HCT116 (cell line): ENCODE measurements around the gene UROD. TPM values are rescaled to one million over a fixed set of nuclear protein-coding genes. Genes with fewer than 3 reads are reported as not detected.
A peak's percentile ranks its signal among the peaks of the same experiment; 100 is the strongest.

Experiments used
- ATAC-seq: fragments of 200-7000 bp; cut with Tn5 transposase; 2 replicates; pipeline ENCODE4 v1.9.1; 2020; ENCODE audit warnings: mild to moderate bottlenecking, moderate library complexity
- BruUV-seq: library from RNA; stranded (reverse); fragments of 400-500 nt; replicated peaks from 2 replicates; lab custom pipeline; 2021; lab: Mats Ljungman, UMichigan
- CTCF ChIA-PET: fragments of 300-600 bp; sonication (Branson Sonifier 250); formaldehyde crosslinking; loops from one replicate; lab custom pipeline; 2021; ENCODE audit warnings: antibody characterized with exemption; lab: Charles Lee
- POLR2A ChIA-PET: fragments of 300-600, 350-600 bp; sonication (Branson Sonifier 250); formaldehyde crosslinking; loops from one replicate; lab custom pipeline; 2021; ENCODE audit warnings: antibody characterized with exemption; lab: Charles Lee
- RAD21 ChIA-PET, 2 experiments: fragments of 300-600 bp; sonication (Branson Sonifier 250); formaldehyde crosslinking; loops; one replicate each; lab custom pipeline; 2023; ENCODE audit warnings: low total read pairs in 2 of 2; ENCODE audit not compliant: uncharacterized antibody in 2 of 2, unreplicated experiment in 2 of 2, low non-redundant PET in 1 of 2; lab: Charles Lee
- DNase-seq: peaks from one replicate; pipeline ENCODE4 v3.0.0-alpha.2; 2010; ENCODE audit warnings: low read depth, low spot score
- H2AFZ ChIP-seq: fragments of 200-600 bp; shearing (Covaris generic), sonication (generic); 2 replicates; pipeline ENCODE4 v1.6.1; 2017; ENCODE audit warnings: low read depth, mixed run types, mixed read lengths, antibody characterized with exemption, low read length; ENCODE audit not compliant: poor library complexity, severe bottlenecking
- H3K27ac ChIP-seq: 2 replicates; pipeline ENCODE4 v1.5.1; 2012; ENCODE audit warnings: low read depth, low read length
- H3K27me3 ChIP-seq: fragments of 200-600 bp; sonication (generic); 2 replicates; pipeline ENCODE4 v1.6.1; 2016; ENCODE audit warnings: mixed run types, low read length, mixed read lengths; ENCODE audit not compliant: insufficient read depth
- H3K36me3 ChIP-seq, 2 experiments: fragments of 200-500 bp in 1 of 2; fragments of 200-600 bp in 1 of 2; sonication (Bioruptor generic) in 1 of 2; sonication (generic) in 1 of 2; 2 replicates each; pipeline versions ENCODE4 v1.5.1 to v1.6.1; 2014 to 2016; ENCODE audit warnings: low read length in 2 of 2, inconsistent platforms in 1 of 2, mixed read lengths in 1 of 2, mixed run types in 1 of 2; ENCODE audit not compliant: insufficient read depth in 2 of 2, control insufficient read depth in 1 of 2
- H3K4me1 ChIP-seq, 2 experiments: fragments of 200-600 bp in 1 of 2; sonication (generic) in 1 of 2; 2 replicates each; pipeline versions ENCODE4 v1.5.1 to v1.6.1; 2012 to 2017; ENCODE audit warnings: low read length in 2 of 2, inconsistent platforms in 1 of 2, mild to moderate bottlenecking in 1 of 2, mixed read lengths in 1 of 2, mixed run types in 1 of 2, moderate library complexity in 1 of 2; ENCODE audit not compliant: insufficient read depth in 2 of 2, control insufficient read depth in 1 of 2
- H3K4me2 ChIP-seq: fragments of 200-600 bp; sonication (generic); 2 replicates; pipeline ENCODE4 v1.6.1; 2017; ENCODE audit warnings: mixed run types, low read length, mixed read lengths
- H3K4me3 ChIP-seq, 2 experiments: fragments of 200-600 bp in 1 of 2; sonication (generic) in 1 of 2; replicated peaks in 1 of 2; 2 replicates each; pipeline ENCODE4 v1.5.1; 2011 to 2016; ENCODE audit warnings: low read length in 2 of 2, control low read depth in 1 of 2, low read depth in 1 of 2, mild to moderate bottlenecking in 1 of 2, mixed read lengths in 1 of 2, mixed run types in 1 of 2
- H3K79me2 ChIP-seq: fragments of 200-600 bp; sonication (generic); 2 replicates; pipeline ENCODE4 v1.6.1; 2017; ENCODE audit warnings: mild to moderate bottlenecking, mixed run types, low read length, moderate library complexity, mixed read lengths; ENCODE audit not compliant: insufficient read depth
- H3K9ac ChIP-seq: fragments of 200-600 bp; sonication (generic); 2 replicates; pipeline ENCODE4 v1.6.1; 2016; ENCODE audit warnings: low read length, mixed read lengths
- H3K9me2 ChIP-seq: fragments of 200-600 bp; sonication (generic), shearing (Covaris generic); 2 replicates; pipeline ENCODE4 v1.6.1; 2017; ENCODE audit warnings: mixed run types, mild to moderate bottlenecking, moderate library complexity; ENCODE audit not compliant: insufficient read depth
- H3K9me3 ChIP-seq, 2 experiments: fragments of 200-500 bp in 1 of 2; fragments of 200-600 bp in 1 of 2; sonication (Bioruptor generic) in 1 of 2; sonication (generic) in 1 of 2; 2 replicates each; pipeline ENCODE4 v1.6.1; 2014 to 2017; ENCODE audit warnings: low read length in 2 of 2, mixed read lengths in 2 of 2, inconsistent platforms in 1 of 2, low read depth in 1 of 2, mild to moderate bottlenecking in 1 of 2, mixed run types in 1 of 2, moderate library complexity in 1 of 2; ENCODE audit not compliant: control insufficient read depth in 1 of 2, insufficient read depth in 1 of 2
- H4K20me1 ChIP-seq: fragments of 200-600 bp; sonication (generic), shearing (Covaris generic); 2 replicates; pipeline ENCODE4 v1.6.1; 2017; ENCODE audit warnings: mixed run types, mild to moderate bottlenecking, moderate library complexity; ENCODE audit not compliant: insufficient read depth
- CBX3 ChIP-seq: IDR thresholded peaks from 2 replicates; pipeline ENCODE4 v1.6.1; 2012; ENCODE audit warnings: low read depth
- CEBPB ChIP-seq: IDR thresholded peaks from 2 replicates; pipeline ENCODE4 v1.6.1; 2012; ENCODE audit warnings: low read depth
- EGR1 ChIP-seq: IDR thresholded peaks from 2 replicates; pipeline ENCODE4 v1.6.1; 2012; ENCODE audit warnings: low read depth
- EZH2 ChIP-seq: fragments of 200-600 bp; sonication (generic); IDR thresholded peaks from 2 replicates; pipeline ENCODE4 v1.6.1; 2017; ENCODE audit warnings: antibody characterized with exemption, mixed run types
- EZH2phosphoT487 ChIP-seq: fragments of 200-600 bp; IDR thresholded peaks from 2 replicates; pipeline ENCODE4 v1.6.1; 2018; ENCODE audit warnings: antibody characterized with exemption, borderline replicate concordance
- FOSL1 ChIP-seq: IDR thresholded peaks from 2 replicates; pipeline ENCODE4 v1.6.1; 2012; ENCODE audit warnings: low read depth
- JUND ChIP-seq: IDR thresholded peaks from 2 replicates; pipeline ENCODE4 v1.6.1; 2012
- POLR2A ChIP-seq: IDR thresholded peaks from 2 replicates; pipeline ENCODE4 v1.7.0; 2011; ENCODE audit warnings: borderline replicate concordance; ENCODE audit not compliant: insufficient read depth, insufficient read length; ENCODE audit errors: extremely low read depth
- POLR2AphosphoS5 ChIP-seq: IDR thresholded peaks from 2 replicates; pipeline ENCODE4 v1.6.1; 2011; ENCODE audit warnings: mild to moderate bottlenecking, low read depth, low read length, moderate library complexity
- RAD21 ChIP-seq: IDR thresholded peaks from 2 replicates; pipeline ENCODE4 v1.6.1; 2012; ENCODE audit warnings: low read depth, mild to moderate bottlenecking
- SIN3A ChIP-seq: IDR thresholded peaks from 2 replicates; pipeline ENCODE4 v1.6.1; 2012; ENCODE audit warnings: low read depth
- SP1 ChIP-seq: IDR thresholded peaks from 2 replicates; pipeline ENCODE4 v1.6.1; 2012; ENCODE audit warnings: low read depth
- SRF ChIP-seq: IDR thresholded peaks from 2 replicates; pipeline ENCODE4 v1.6.1; 2012; ENCODE audit warnings: low read depth
- TCF7L2 ChIP-seq: IDR thresholded peaks from 2 replicates; pipeline ENCODE4 v1.7.0; 2011; ENCODE audit warnings: borderline replicate concordance, inconsistent platforms; ENCODE audit not compliant: insufficient read depth, insufficient read length; ENCODE audit errors: extremely low read depth
- YY1 ChIP-seq: IDR thresholded peaks from 2 replicates; pipeline ENCODE4 v1.6.1; 2011; ENCODE audit warnings: low read length, low read depth, moderate library complexity, mild to moderate bottlenecking; ENCODE audit not compliant: insufficient replicate concordance; ENCODE audit errors: extremely low read depth
- ZFX ChIP-seq: fragments of 450-650 bp; IDR thresholded peaks from 2 replicates; pipeline ENCODE4 v1.6.1; 2017
- ZNF274 ChIP-seq: fragments of 200-500 bp; sonication (Bioruptor generic); IDR thresholded peaks from 2 replicates; pipeline ENCODE4 v1.6.1; 2014; ENCODE audit warnings: mild to moderate bottlenecking, low read depth, low read length, inconsistent platforms
- intact Hi-C: fragments of 100-400 bp; cut with micrococcal nuclease; formaldehyde crosslinking; loops from 2 replicates; pipeline ENCODE4 v1.10.0; 2022
- total RNA-seq: library from RNA; stranded (reverse); gene quantifications from one replicate; pipeline ENCODE4 v1.2.1, GENCODE V29; 2021; ENCODE audit not compliant: unreplicated experiment
- TF ChIP-seq, protein P1 (sequence below): IDR thresholded peaks from 2 replicates; pipeline ENCODE4 v1.6.1; 2012
- TF ChIP-seq, protein P2 (sequence below): IDR thresholded peaks from 2 replicates; pipeline ENCODE4 v1.6.1; 2012; ENCODE audit warnings: low read depth
- TF ChIP-seq, protein P3 (sequence below), 3 experiments: fragments of 200-600 bp in 1 of 3; sonication (generic) in 1 of 3; IDR thresholded peaks in 2 of 3; conservative IDR thresholded peaks in 1 of 3; 2 replicates each; pipeline ENCODE4 v1.5.1; 2012 to 2017; ENCODE audit warnings: low read depth in 2 of 3, low read length in 2 of 3, antibody characterized with exemption in 1 of 3, borderline replicate concordance in 1 of 3, control low read depth in 1 of 3, mild to moderate bottlenecking in 1 of 3, mixed read lengths in 1 of 3, mixed run types in 1 of 3, moderate library complexity in 1 of 3; ENCODE audit not compliant: insufficient read depth in 1 of 3

Gene UROD
- total RNA-seq, 1 experiment from 2014 or later, result 73.7 TPM

DNA sequence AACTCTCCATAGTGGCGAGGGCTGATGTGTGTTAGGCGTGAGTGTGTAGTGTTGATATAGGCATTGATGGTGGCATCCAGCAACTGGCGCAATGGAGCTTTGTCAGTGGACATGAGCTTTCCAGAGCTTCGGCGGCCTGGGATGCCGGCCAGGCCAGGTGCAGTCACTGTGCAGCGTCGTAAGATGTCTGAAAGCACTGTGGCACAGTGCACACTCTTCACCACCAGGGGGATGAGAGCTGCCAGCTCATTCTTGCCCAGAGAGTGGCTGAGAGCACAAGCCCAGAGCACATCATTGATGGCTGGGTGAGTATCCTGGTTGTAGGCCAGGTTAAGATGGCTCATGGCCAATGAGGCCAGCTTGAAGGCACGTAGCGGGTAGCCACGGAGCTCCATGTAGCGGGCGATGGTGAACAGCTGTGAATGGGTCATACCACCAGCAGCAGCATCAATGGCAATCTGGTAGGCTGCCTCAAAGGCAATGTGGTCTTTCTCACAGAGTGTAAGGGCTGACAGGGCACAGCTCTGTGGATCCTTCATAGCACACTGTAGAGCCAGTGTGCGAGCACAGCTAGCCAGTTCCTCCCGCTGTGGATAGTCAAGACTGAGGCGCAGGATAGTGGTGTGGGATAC is 6.7 kb downstream of the UROD start:
- Histone ChIP-seq H3K27me3 (no peaks in the 10 kb centered on the region), H3K4me2 (0 out of 2 replicates have a peak overlapping the region, but pooled peaks have one; percentile 1)
- TF ChIP-seq FOSL1, result no peak
- no peak for TF ChIP-seq ZFX
- TF ChIP-seq YY1, result peak; percentile 67
- TF ChIP-seq EZH2, result no peak
- no peak for TF ChIP-seq SRF
- TF ChIP-seq SIN3A, result no peak
- TF ChIP-seq EGR1, result no peak
- TF ChIP-seq TCF7L2, result no peak
- no peak for TF ChIP-seq CBX3
- TF ChIP-seq, protein P1, sequence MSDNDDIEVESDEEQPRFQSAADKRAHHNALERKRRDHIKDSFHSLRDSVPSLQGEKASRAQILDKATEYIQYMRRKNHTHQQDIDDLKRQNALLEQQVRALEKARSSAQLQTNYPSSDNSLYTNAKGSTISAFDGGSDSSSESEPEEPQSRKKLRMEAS, result no peak
- TF ChIP-seq POLR2AphosphoS5, result no peak
- TF ChIP-seq SP1, result no peak
- TF ChIP-seq ZNF274, result no peak
- no peak for TF ChIP-seq JUND
- TF ChIP-seq, protein P2, sequence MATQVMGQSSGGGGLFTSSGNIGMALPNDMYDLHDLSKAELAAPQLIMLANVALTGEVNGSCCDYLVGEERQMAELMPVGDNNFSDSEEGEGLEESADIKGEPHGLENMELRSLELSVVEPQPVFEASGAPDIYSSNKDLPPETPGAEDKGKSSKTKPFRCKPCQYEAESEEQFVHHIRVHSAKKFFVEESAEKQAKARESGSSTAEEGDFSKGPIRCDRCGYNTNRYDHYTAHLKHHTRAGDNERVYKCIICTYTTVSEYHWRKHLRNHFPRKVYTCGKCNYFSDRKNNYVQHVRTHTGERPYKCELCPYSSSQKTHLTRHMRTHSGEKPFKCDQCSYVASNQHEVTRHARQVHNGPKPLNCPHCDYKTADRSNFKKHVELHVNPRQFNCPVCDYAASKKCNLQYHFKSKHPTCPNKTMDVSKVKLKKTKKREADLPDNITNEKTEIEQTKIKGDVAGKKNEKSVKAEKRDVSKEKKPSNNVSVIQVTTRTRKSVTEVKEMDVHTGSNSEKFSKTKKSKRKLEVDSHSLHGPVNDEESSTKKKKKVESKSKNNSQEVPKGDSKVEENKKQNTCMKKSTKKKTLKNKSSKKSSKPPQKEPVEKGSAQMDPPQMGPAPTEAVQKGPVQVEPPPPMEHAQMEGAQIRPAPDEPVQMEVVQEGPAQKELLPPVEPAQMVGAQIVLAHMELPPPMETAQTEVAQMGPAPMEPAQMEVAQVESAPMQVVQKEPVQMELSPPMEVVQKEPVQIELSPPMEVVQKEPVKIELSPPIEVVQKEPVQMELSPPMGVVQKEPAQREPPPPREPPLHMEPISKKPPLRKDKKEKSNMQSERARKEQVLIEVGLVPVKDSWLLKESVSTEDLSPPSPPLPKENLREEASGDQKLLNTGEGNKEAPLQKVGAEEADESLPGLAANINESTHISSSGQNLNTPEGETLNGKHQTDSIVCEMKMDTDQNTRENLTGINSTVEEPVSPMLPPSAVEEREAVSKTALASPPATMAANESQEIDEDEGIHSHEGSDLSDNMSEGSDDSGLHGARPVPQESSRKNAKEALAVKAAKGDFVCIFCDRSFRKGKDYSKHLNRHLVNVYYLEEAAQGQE, result no peak
- no peak for TF ChIP-seq CEBPB
- TF ChIP-seq POLR2A, result no peak
- no peak for TF ChIP-seq EZH2phosphoT487
- TF ChIP-seq RAD21, result peak; percentile 86
- TF ChIP-seq, protein P3, sequence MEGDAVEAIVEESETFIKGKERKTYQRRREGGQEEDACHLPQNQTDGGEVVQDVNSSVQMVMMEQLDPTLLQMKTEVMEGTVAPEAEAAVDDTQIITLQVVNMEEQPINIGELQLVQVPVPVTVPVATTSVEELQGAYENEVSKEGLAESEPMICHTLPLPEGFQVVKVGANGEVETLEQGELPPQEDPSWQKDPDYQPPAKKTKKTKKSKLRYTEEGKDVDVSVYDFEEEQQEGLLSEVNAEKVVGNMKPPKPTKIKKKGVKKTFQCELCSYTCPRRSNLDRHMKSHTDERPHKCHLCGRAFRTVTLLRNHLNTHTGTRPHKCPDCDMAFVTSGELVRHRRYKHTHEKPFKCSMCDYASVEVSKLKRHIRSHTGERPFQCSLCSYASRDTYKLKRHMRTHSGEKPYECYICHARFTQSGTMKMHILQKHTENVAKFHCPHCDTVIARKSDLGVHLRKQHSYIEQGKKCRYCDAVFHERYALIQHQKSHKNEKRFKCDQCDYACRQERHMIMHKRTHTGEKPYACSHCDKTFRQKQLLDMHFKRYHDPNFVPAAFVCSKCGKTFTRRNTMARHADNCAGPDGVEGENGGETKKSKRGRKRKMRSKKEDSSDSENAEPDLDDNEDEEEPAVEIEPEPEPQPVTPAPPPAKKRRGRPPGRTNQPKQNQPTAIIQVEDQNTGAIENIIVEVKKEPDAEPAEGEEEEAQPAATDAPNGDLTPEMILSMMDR (IDR thresholded peaks at IDR 0.05 in 2 of 3, conservative IDR thresholded peaks at IDR 0.05 in 1 of 3; ENCODE audit: borderline replicate concordance in 1 of 3, insufficient read depth in 1 of 3, low read depth in 2 of 3, low read length in 2 of 3), result peak; percentile 83 to 93 (median 84)

More for the DNA sequence above, 6.7 kb downstream of the UROD start:
- Histone ChIP-seq H3K9ac (no peak overlapping the region), H3K36me3 (no peaks in the 10 kb centered on the region), H3K79me2 (no peaks in the 10 kb centered on the region), H3K27ac (no peak overlapping the region), H3K4me1 (no peaks in the 10 kb centered on the region), H3K9me2 (no peaks in the 10 kb centered on the region), H4K20me1 (no peaks in the 10 kb centered on the region), H3K9me3 (no peaks in the 10 kb centered on the region), H3K4me3 (no peak overlapping the region), H2AFZ (peak overlapping the region; percentile 28)
- ChIA-PET POLR2A (interaction anchor here (0.6 to 1.5 kb wide), 3 partner anchors 281 to 472 kb away, joined by 3 to 6 read pairs (median 3); partner anchors contain the start of gene TESK2), CTCF (interaction anchor here (0.5 to 11.9 kb wide), 10 partner anchors 9 to 1527 kb away, joined by 3 to 214 read pairs (median 5); partner anchors contain the start of genes MMACHC and TESK2), RAD21 (interaction anchor here (0.6 to 1.6 kb wide), 4 partner anchors 281 to 285 kb away, joined by 3 to 8 read pairs (median 4); no protein-coding TSS in a partner anchor)
- ATAC-seq (peak; percentile 96), DNase-seq (peak; percentile 41)
- intact Hi-C loops, result loop anchor here (1.0 to 10.0 kb wide), 3 partner anchors 212 to 886 kb away; no protein-coding TSS in a partner anchor
- no TSS peak for BruUV-seq
